Common myeloid progenitor, CD34-positive (primary cell): ENCODE measurements around the gene SUCNR1.
A peak's percentile ranks its signal among the peaks of the same experiment; 100 is the strongest.

ENCODE experiments used
- CTCF ChIA-PET: fragments of 350-600 bp; sonication (Branson Sonifier 250); formaldehyde crosslinking; loops from one replicate; lab custom pipeline; 2021; ENCODE audit warnings: antibody characterized with exemption; lab: Charles Lee
- POLR2A ChIA-PET: fragments of 350-600 bp; sonication (Branson Sonifier 250); formaldehyde crosslinking; loops from one replicate; lab custom pipeline; 2021; ENCODE audit warnings: antibody characterized with exemption; lab: Charles Lee
- DNase-seq, 3 donors: peaks; one replicate each; pipeline versions ENCODE4 v3.0.0 to v3.0.0-alpha.2; 2013
- H3K27ac ChIP-seq, 2 experiments: 1 replicate in 1 of 2; 2 replicates in 1 of 2; pipeline ENCODE4 v1.7.0; 2013; ENCODE audit warnings: inconsistent platforms in 2 of 2, low read length in 2 of 2, mild to moderate bottlenecking in 2 of 2, low read depth in 1 of 2, moderate library complexity in 1 of 2; ENCODE audit not compliant: severe bottlenecking in 2 of 2, insufficient read depth in 1 of 2, poor library complexity in 1 of 2
- H3K27me3 ChIP-seq, 5 experiments: replicated peaks in 2 of 5; 1 replicate in 3 of 5; 2 replicates in 2 of 5; pipeline versions ENCODE4 v1.6.1 to v1.7.0; 2013; ENCODE audit warnings: low read length in 4 of 5, mild to moderate bottlenecking in 2 of 5, moderate library complexity in 2 of 5, inconsistent platforms in 1 of 5; ENCODE audit not compliant: insufficient read depth in 5 of 5, control insufficient read depth in 4 of 5
- H3K36me3 ChIP-seq, 4 experiments: 1 replicate in 2 of 4; 2 replicates in 2 of 4; pipeline versions ENCODE4 v1.6.1 to v1.7.0; 2013; ENCODE audit warnings: low read length in 3 of 4, control low read depth in 1 of 4, mild to moderate bottlenecking in 1 of 4; ENCODE audit not compliant: control insufficient read depth in 4 of 4, insufficient read depth in 4 of 4
- H3K4me1 ChIP-seq, 4 experiments: 1 replicate in 3 of 4; 2 replicates in 1 of 4; pipeline versions ENCODE4 v1.6.1 to v1.7.1; 2013; ENCODE audit warnings: low read length in 3 of 4, mild to moderate bottlenecking in 3 of 4, control low read depth in 1 of 4, inconsistent platforms in 1 of 4, moderate library complexity in 1 of 4; ENCODE audit not compliant: control insufficient read depth in 4 of 4, insufficient read depth in 4 of 4; ENCODE audit errors: control extremely low read depth in 1 of 4
- H3K4me3 ChIP-seq, 7 experiments: 1 replicate in 4 of 7; 2 replicates in 3 of 7; pipeline versions ENCODE4 v1.5.1 to v1.7.0; 2013; ENCODE audit warnings: mild to moderate bottlenecking in 7 of 7, low read length in 6 of 7, moderate library complexity in 6 of 7, inconsistent platforms in 2 of 7, low read depth in 2 of 7, control low read depth in 1 of 7; ENCODE audit not compliant: insufficient read depth in 4 of 7, control insufficient read depth in 1 of 7; ENCODE audit errors: extremely low read depth in 1 of 7
- H3K9me3 ChIP-seq, 5 experiments: 1 replicate in 4 of 5; 2 replicates in 1 of 5; pipeline versions ENCODE4 v1.6.1 to v1.7.1; 2013; ENCODE audit warnings: low read length in 4 of 5, mild to moderate bottlenecking in 2 of 5, inconsistent platforms in 1 of 5, low read depth in 1 of 5, moderate library complexity in 1 of 5; ENCODE audit not compliant: control insufficient read depth in 4 of 5, insufficient read depth in 2 of 5; ENCODE audit errors: control extremely low read depth in 1 of 5
- WGBS: methylation state at CpG from one replicate; pipeline ENCODE4 v1.1.5; 2013; ENCODE audit not compliant: insufficient coverage; 5-methylcytosine and 5-hydroxymethylcytosine counted together

SUCNR1 gene

DNA sequence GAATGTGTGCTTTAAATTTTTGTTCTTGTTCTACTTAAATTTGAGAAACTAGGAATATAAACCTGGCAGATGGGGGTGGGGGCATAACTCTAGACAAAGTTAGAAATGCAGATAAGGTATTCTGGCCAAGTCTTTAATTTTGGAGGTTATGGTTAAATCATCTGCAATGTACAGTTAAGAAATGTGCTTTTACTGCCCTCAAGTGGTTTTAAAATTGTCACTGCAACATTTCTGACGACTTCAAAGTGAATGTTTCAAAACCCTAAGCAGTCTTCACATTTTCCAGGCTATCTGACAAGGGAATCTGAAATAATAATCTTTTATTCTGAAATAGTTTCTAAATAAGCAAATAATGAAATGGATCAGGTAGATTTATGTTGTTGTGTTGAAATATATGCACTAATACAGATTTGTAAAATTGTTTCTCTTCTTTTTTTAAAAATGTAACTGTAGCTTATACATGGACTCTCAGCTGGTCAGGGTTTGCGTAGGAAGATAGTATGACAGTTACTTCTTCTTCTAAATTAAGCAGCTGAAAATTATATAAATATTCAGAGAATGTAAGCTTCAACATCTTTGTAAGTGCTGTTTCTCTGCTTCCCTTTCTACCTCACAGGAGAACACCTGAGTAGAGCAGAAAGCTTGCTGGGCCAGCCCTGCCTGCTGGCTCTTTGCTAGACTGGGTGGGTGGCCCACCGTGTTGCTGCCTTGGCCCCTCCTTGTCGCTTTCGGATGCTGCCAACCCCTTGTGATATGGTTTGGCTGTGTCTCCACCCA, 45.0 kb downstream of the SUCNR1 start:
- no CpG with 5 or more reads among the region's 5 CpGs for whole genome bisulfite sequencing
- H3K27ac ChIP-seq: no peak overlapping the region
- no peak overlapping the region for H3K4me3 ChIP-seq
- peak; percentile 64 to 78 (median 72) for DNase-seq
- H3K9me3 ChIP-seq: peaks cover 0 to 4% (median 0%) of the 10 kb centered on the region in 5 experiments
- peaks cover 0 to 13% (median 9%) of the 10 kb centered on the region in 4 experiments for H3K4me1 ChIP-seq
- H3K36me3 ChIP-seq: no peaks in the 10 kb centered on the region
- no peaks in the 10 kb centered on the region for H3K27me3 ChIP-seq
- ChIA-PET POLR2A (no interaction called here), CTCF (interaction anchor here (0.8 to 4.1 kb wide), 14 partner anchors 8 to 638 kb away, joined by 3 to 52 read pairs (median 4); no protein-coding TSS in a partner anchor)

DNA sequence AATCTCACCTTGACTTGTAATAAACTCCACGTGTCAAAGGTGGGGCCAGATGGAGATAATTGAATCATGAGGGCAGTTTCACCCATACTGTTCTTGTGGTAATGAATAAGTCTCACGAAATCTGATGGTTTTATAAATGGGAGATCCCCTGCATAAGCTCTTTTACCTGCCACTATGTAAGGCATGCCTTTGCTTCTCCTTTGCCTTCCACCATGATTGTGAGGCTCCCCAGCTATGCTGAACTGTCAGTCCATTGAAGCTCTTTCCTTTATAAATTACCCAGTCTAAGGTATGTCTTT, 45.5 kb downstream of the SUCNR1 start:
- WGBS: 93% methylated on average over 2 of the region's 2 CpGs
- peaks cover 0 to 13% (median 9%) of the 10 kb centered on the region in 4 experiments for H3K4me1 ChIP-seq
- no peak overlapping the region for H3K4me3 ChIP-seq
- H3K36me3 ChIP-seq: no peaks in the 10 kb centered on the region
- POLR2A ChIA-PET: no interaction called here
- no peaks in the 10 kb centered on the region for H3K27me3 ChIP-seq
- peaks cover 0 to 4% (median 0%) of the 10 kb centered on the region in 5 experiments for H3K9me3 ChIP-seq
- no peak overlapping the region for H3K27ac ChIP-seq
- CTCF ChIA-PET: interaction anchor here (0.6 to 4.1 kb wide), 19 partner anchors 7 to 639 kb away, joined by 3 to 52 read pairs (median 4); no protein-coding TSS in a partner anchor
- DNase-seq: no peak

DNA sequence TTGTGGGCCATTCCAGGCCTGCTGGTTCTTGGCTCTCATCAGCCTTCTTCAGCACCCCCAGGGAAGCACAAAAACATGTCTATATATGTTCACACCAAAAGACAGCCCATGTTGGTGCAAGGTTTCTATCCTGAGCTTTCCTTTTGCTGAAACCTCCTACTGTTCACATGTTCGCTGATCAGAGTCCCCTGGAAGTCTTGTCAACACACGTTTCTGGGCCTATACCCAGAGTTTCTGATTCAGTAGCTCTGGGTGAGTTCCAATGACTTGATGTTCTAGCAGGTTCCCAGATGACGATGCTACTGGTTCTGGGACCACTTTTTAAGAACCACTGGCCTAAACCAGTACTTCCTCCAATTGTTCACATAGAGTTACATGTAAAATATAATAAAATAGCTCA, 46.0 kb downstream of the SUCNR1 start:
- H3K27me3 ChIP-seq: no peaks in the 10 kb centered on the region
- H3K36me3 ChIP-seq: no peaks in the 10 kb centered on the region
- WGBS: 100% methylated on average over 2 of the region's 3 CpGs
- H3K27ac ChIP-seq: no peak overlapping the region
- no peak for DNase-seq
- H3K4me1 ChIP-seq: peaks cover 0 to 13% (median 9%) of the 10 kb centered on the region in 4 experiments
- ChIA-PET CTCF (interaction anchor here (0.6 to 4.1 kb wide), 18 partner anchors 8 to 639 kb away, joined by 3 to 52 read pairs (median 4); no protein-coding TSS in a partner anchor), POLR2A (no interaction called here)
- no peak overlapping the region for H3K4me3 ChIP-seq
- H3K9me3 ChIP-seq: peaks cover 0 to 4% (median 0%) of the 10 kb centered on the region in 5 experiments

DNA sequence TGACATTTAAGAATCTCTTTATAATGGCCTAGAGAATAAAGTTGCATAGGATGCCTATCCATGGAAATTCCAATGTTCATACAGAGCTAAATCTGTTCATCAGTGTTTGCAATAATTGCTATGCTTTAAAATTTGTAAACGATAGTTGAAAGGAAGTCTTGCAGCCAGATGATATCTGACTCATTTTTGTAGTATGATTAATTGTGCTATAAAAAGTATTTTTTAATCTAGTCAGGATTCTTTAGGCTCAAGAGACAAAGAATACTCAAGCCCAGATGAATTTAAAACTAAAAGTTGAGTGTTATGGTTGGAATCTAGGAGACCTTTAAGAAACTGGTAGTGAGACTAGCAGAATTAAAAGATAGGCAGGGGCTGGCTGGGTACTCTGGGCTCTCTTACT, 50.5 kb downstream of the SUCNR1 start:
- H3K27ac ChIP-seq: no peak overlapping the region
- H3K36me3 ChIP-seq: no peaks in the 10 kb centered on the region
- no peak overlapping the region for H3K4me3 ChIP-seq
- H3K4me1 ChIP-seq: no peaks in the 10 kb centered on the region
- peaks cover 0 to 4% (median 0%) of the 10 kb centered on the region in 5 experiments for H3K9me3 ChIP-seq
- WGBS: no CpG with 5 or more reads among the region's 1 CpG
- ChIA-PET POLR2A (no interaction called here), CTCF (interaction anchor here (1.1 kb wide), 1 partner anchor 696 kb away, joined by 3 read pairs; no protein-coding TSS in a partner anchor)
- no peaks in the 10 kb centered on the region for H3K27me3 ChIP-seq
- DNase-seq: no peak

DNA sequence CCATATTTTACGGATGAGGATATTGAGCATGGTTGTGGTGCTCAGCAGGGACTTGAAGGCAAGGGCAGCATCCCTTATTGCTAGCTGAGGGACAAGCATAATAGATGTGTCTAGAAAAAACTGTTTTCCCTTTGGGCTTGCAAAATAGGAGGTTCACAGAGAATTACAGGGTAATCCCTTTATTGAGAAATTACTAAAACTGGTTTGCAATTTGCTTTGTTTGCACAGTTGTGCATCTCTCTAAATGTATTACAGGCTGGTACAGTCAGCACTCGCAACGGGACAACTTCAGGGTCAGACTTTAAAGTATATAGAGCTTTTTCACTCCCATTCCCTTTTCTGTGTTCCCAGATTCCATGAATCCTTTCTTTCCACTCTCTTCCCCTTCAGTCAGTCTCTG, 51.3 kb downstream of the SUCNR1 start:
- peaks cover 0 to 4% (median 0%) of the 10 kb centered on the region in 5 experiments for H3K9me3 ChIP-seq
- CTCF ChIA-PET: no interaction called here
- POLR2A ChIA-PET: no interaction called here
- DNase-seq: no peak
- no peak overlapping the region for H3K4me3 ChIP-seq
- WGBS: 100% methylated on average over 3 of the region's 3 CpGs
- H3K27ac ChIP-seq: no peak overlapping the region
- H3K27me3 ChIP-seq: no peaks in the 10 kb centered on the region
- no peaks in the 10 kb centered on the region for H3K36me3 ChIP-seq
- no peaks in the 10 kb centered on the region for H3K4me1 ChIP-seq

DNA sequence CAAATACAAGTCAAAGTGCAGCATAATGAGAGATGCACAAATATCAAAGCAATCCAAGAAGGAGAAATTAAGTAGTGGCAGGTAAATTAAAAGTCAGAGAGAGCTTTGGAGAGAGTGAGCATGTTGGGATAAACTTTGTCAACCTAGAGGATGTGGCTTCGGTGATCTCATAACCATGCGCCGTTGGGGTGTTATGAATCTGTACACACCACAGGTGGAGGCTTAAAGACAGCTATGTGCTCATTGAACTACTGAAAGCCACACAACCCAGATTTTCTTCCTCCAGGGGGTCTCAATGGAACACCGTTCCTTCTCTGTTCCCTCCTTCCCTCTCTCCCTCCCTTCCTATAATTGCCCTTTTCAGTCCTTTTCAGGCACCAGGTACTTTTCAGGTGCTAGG, 52.0 kb downstream of the SUCNR1 start:
- Histone ChIP-seq H3K9me3 (peaks cover 0 to 4% (median 0%) of the 10 kb centered on the region in 5 experiments), H3K36me3 (no peaks in the 10 kb centered on the region), H3K27me3 (no peaks in the 10 kb centered on the region), H3K4me3 (no peak overlapping the region), H3K27ac (no peak overlapping the region), H3K4me1 (no peaks in the 10 kb centered on the region)
- ChIA-PET CTCF (interaction anchor here (1.1 kb wide), 1 partner anchor 9 kb away, joined by 4 read pairs; no protein-coding TSS in a partner anchor), POLR2A (no interaction called here)
- WGBS: 95% methylated on average over 4 of the region's 4 CpGs
- no peak for DNase-seq

DNA sequence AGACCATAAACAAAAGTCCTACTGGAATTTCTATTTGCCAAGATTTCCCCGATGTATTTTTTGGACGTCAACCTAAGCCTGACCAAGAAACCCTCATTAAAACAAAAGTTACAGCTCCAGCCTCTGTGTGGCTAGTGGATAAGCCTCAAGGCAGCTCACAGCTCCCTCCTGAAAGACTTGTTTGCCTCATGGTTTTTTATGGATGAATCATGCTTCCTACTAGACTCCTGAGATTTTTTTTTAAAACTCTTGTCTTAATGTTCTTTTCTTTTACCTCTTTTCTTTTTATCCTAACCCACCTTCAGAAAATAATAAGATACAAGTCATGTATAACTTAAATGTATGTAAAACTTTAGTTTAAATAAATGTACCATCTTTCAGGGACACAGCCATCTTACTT, 52.4 kb downstream of the SUCNR1 start:
- Histone ChIP-seq H3K36me3 (no peaks in the 10 kb centered on the region), H3K4me3 (no peak overlapping the region), H3K9me3 (peaks cover 0 to 4% (median 0%) of the 10 kb centered on the region in 5 experiments), H3K27ac (no peak overlapping the region), H3K27me3 (no peaks in the 10 kb centered on the region), H3K4me1 (no peaks in the 10 kb centered on the region)
- WGBS: 63% methylated on average over 2 of the region's 2 CpGs
- CTCF ChIA-PET: interaction anchor here (1.1 kb wide), 1 partner anchor 9 kb away, joined by 4 read pairs; no protein-coding TSS in a partner anchor
- POLR2A ChIA-PET: no interaction called here
- no peak for DNase-seq
